HepG2 (cell line): ENCODE data around the gene SLC12A5. TPM values are rescaled to one million over a fixed set of nuclear protein-coding genes. Genes with fewer than 3 reads are reported as not detected.

ENCODE experiments used
- ADNP ChIP-seq: sonication (generic); formaldehyde crosslinking; IDR thresholded peaks from 2 replicates; pipeline ENCODE4 v1.4.0; 2020; ENCODE audit warnings: missing genetic modification reagents
- AGO2 ChIP-seq: fragments of 200-400 bp; formaldehyde crosslinking; optimal IDR thresholded peaks from 2 replicates; pipeline ENCODE3; 2017; ENCODE audit warnings: mild to moderate bottlenecking, low read depth, low read length, moderate library complexity
- ARHGAP35 ChIP-seq: sonication (generic); formaldehyde crosslinking; IDR thresholded peaks from 2 replicates; pipeline ENCODE4 v1.9.0; 2022; ENCODE audit warnings: mild to moderate bottlenecking, inconsistent platforms, moderate library complexity, missing genetic modification reagents, borderline replicate concordance
- ATAD3A ChIP-seq: sonication (generic); formaldehyde crosslinking; IDR thresholded peaks from 2 replicates; pipeline ENCODE4 v1.4.0; 2020; ENCODE audit warnings: missing genetic modification reagents
- CENPT ChIP-seq: sonication (generic); formaldehyde crosslinking; IDR thresholded peaks from 2 replicates; pipeline ENCODE4 v1.8.0; 2022; ENCODE audit warnings: low read depth, mild to moderate bottlenecking, moderate library complexity, missing genetic modification reagents
- GZF1 ChIP-seq: sonication (generic); formaldehyde crosslinking; IDR thresholded peaks from 2 replicates; pipeline ENCODE4 v1.5.1; 2020; ENCODE audit warnings: mild to moderate bottlenecking, missing genetic modification reagents
- IKZF5 ChIP-seq: IDR thresholded peaks from 2 replicates; pipeline ENCODE4 v1.6.1; 2018; ENCODE audit warnings: missing genetic modification reagents, mild to moderate bottlenecking, missing compliant biosample characterization
- JUND ChIP-seq: sonication (generic); formaldehyde crosslinking; IDR thresholded peaks from 2 replicates; pipeline ENCODE4 v1.8.0; 2022; ENCODE audit warnings: mild to moderate bottlenecking, missing genetic modification reagents
- KAT2B ChIP-seq: fragments of 150-350 bp; IDR thresholded peaks from 2 replicates; pipeline ENCODE4 v1.6.1; 2014; ENCODE audit warnings: low read depth, low read length, borderline replicate concordance
- KDM2A ChIP-seq: sonication (generic); formaldehyde crosslinking; IDR thresholded peaks from 2 replicates; pipeline ENCODE4 v1.4.0; 2020; ENCODE audit warnings: low read depth, missing genetic modification reagents, borderline replicate concordance
- MATR3 ChIP-seq: sonication (generic); formaldehyde crosslinking; IDR thresholded peaks from 2 replicates; pipeline ENCODE4 v1.4.0; 2020; ENCODE audit warnings: missing genetic modification reagents
- MED1 ChIP-seq: sonication (generic); formaldehyde crosslinking; IDR thresholded peaks from 2 replicates; pipeline ENCODE4 v1.4.0; 2020; ENCODE audit warnings: missing genetic modification reagents
- NFYB ChIP-seq: sonication (generic); formaldehyde crosslinking; IDR thresholded peaks from 2 replicates; pipeline ENCODE4 v1.4.0; 2020; ENCODE audit warnings: missing genetic modification reagents
- PAF1 ChIP-seq: IDR thresholded peaks from 2 replicates; pipeline ENCODE4 v1.6.1; 2016; ENCODE audit warnings: missing genetic modification reagents, missing compliant biosample characterization
- PTBP1 ChIP-seq: fragments of 200-400 bp; formaldehyde crosslinking; IDR thresholded peaks from 2 replicates; pipeline ENCODE4 v1.6.1; 2018; ENCODE audit warnings: low read length, low read depth; ENCODE audit not compliant: poor library complexity, severe bottlenecking
- SSRP1 ChIP-seq: IDR thresholded peaks from 2 replicates; pipeline ENCODE4 v1.6.1; 2016; ENCODE audit warnings: control low read depth
- TARDBP ChIP-seq: sonication (generic); formaldehyde crosslinking; IDR thresholded peaks from 2 replicates; pipeline ENCODE4 v1.8.0; 2022; ENCODE audit warnings: mild to moderate bottlenecking, missing genetic modification reagents
- U2AF1 ChIP-seq: fragments of 200-400 bp; formaldehyde crosslinking; optimal IDR thresholded peaks from 2 replicates; pipeline ENCODE3; 2017; ENCODE audit warnings: mild to moderate bottlenecking, low read depth, low read length
- ZFP41 ChIP-seq: sonication (generic); formaldehyde crosslinking; IDR thresholded peaks from 2 replicates; pipeline ENCODE4 v1.4.0; 2020; ENCODE audit warnings: mild to moderate bottlenecking, missing genetic modification reagents, borderline replicate concordance
- ZFP62 ChIP-seq: sonication (generic); formaldehyde crosslinking; IDR thresholded peaks from 2 replicates; pipeline ENCODE4 v1.4.0; 2020; ENCODE audit warnings: missing genetic modification reagents
- ZNF17 ChIP-seq: sonication (generic); formaldehyde crosslinking; IDR thresholded peaks from 2 replicates; pipeline ENCODE4 v1.5.0; 2020; ENCODE audit warnings: mild to moderate bottlenecking, missing genetic modification reagents
- ZNF33B ChIP-seq: sonication (generic); formaldehyde crosslinking; IDR thresholded peaks from 2 replicates; pipeline ENCODE4 v1.5.1; 2020; ENCODE audit warnings: mild to moderate bottlenecking, missing genetic modification reagents
- ZNF546 ChIP-seq: sonication (generic); formaldehyde crosslinking; conservative IDR thresholded peaks from 2 replicates; pipeline ENCODE4 v1.8.1; 2023; ENCODE audit warnings: mild to moderate bottlenecking, missing genetic modification reagents
- ZNF549 ChIP-seq: sonication (generic); formaldehyde crosslinking; IDR thresholded peaks from 2 replicates; pipeline ENCODE4 v1.5.0; 2020; ENCODE audit warnings: missing genetic modification reagents
- ZNF614 ChIP-seq: IDR thresholded peaks from 2 replicates; pipeline ENCODE4 v1.6.1; 2018; ENCODE audit warnings: missing biosample characterization, missing genetic modification reagents, inconsistent platforms, borderline replicate concordance
- ZNF652 ChIP-seq: IDR thresholded peaks from 2 replicates; pipeline ENCODE4 v1.6.1; 2016; ENCODE audit warnings: low read depth, borderline replicate concordance
- polyA plus RNA-seq, 8 experiments: library from polyadenylated mRNA; depleted of rRNA in 3 of 8; stranded (reverse) in 7 of 8; unstranded in 1 of 8; fragments of >200 nt; fragmentation: Illumina TruSeq in 4 of 8; extraction: Trizol in 4 of 8; gene quantifications; 2 replicates each; pipeline versions ENCODE4 v1.2.1 to v1.2.3, GENCODE V29; 2011 to 2016; ENCODE audit warnings: low read depth in 4 of 8, missing spikeins in 1 of 8, mixed read lengths in 1 of 8; ENCODE audit not compliant: insufficient read depth in 1 of 8
- total RNA-seq, 5 experiments: library from RNA; depleted of rRNA; stranded (reverse); fragments of >200 nt; fragmentation: Illumina TruSeq; extraction: Trizol; gene quantifications; 2 replicates each; pipeline ENCODE4 v1.2.3, GENCODE V29; 2016; ENCODE audit warnings: low read depth in 1 of 5
- TF ChIP-seq, protein P1 (sequence below): sonication (generic); formaldehyde crosslinking; IDR thresholded peaks from 2 replicates; pipeline ENCODE4 v1.8.0; 2023; ENCODE audit warnings: mild to moderate bottlenecking, missing genetic modification reagents
- TF ChIP-seq, protein P2 (sequence below), 2 experiments: IDR thresholded peaks; 2 replicates each; pipeline ENCODE4 v1.6.1; 2011 to 2012; ENCODE audit warnings: low read length in 2 of 2, borderline replicate concordance in 1 of 2, low read depth in 1 of 2, mild to moderate bottlenecking in 1 of 2, moderate library complexity in 1 of 2

Gene SLC12A5
- total and polyA plus RNA-seq, 2 of the 13 experiments (the other 11 are each of a cell fraction or from before 2014, with no cell fraction given) = 4.3 to 5.4 TPM

GRCh38 chr20:45987108-45987780 lies 41.8 kb upstream of the SLC12A5 start (continued):
- TF ChIP-seq ARHGAP35 (CRISPR knock-in tag) = no peak; the same call in 1 of the 2 replicates
- TF ChIP-seq ZNF17 (CRISPR knock-in tag) = no peak
- TF ChIP-seq ZFP62 = no peak
- TF ChIP-seq U2AF1 = no peak
- TF ChIP-seq ZNF652 (CRISPR knock-in tag) = no peak
- TF ChIP-seq ATAD3A (CRISPR knock-in tag) = no peak
- TF ChIP-seq, protein P1, sequence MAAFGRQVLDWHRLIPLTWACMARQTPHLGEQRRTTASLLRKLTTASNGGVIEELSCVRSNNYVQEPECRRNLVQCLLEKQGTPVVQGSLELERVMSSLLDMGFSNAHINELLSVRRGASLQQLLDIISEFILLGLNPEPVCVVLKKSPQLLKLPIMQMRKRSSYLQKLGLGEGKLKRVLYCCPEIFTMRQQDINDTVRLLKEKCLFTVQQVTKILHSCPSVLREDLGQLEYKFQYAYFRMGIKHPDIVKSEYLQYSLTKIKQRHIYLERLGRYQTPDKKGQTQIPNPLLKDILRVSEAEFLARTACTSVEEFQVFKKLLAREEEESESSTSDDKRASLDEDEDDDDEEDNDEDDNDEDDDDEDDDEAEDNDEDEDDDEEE (CRISPR knock-in tag) = no peak
- TF ChIP-seq ZNF33B (CRISPR knock-in tag) = peak; percentile 72; the same call in 1 of the 2 replicates
- no peak for TF ChIP-seq JUND (CRISPR knock-in tag)
- TF ChIP-seq PAF1 (CRISPR knock-in tag) = no peak
- no peak for TF ChIP-seq TARDBP (CRISPR knock-in tag)
- no peak for TF ChIP-seq IKZF5 (CRISPR knock-in tag)
- TF ChIP-seq ZNF546 (CRISPR knock-in tag) = no peak
- TF ChIP-seq, protein P2, sequence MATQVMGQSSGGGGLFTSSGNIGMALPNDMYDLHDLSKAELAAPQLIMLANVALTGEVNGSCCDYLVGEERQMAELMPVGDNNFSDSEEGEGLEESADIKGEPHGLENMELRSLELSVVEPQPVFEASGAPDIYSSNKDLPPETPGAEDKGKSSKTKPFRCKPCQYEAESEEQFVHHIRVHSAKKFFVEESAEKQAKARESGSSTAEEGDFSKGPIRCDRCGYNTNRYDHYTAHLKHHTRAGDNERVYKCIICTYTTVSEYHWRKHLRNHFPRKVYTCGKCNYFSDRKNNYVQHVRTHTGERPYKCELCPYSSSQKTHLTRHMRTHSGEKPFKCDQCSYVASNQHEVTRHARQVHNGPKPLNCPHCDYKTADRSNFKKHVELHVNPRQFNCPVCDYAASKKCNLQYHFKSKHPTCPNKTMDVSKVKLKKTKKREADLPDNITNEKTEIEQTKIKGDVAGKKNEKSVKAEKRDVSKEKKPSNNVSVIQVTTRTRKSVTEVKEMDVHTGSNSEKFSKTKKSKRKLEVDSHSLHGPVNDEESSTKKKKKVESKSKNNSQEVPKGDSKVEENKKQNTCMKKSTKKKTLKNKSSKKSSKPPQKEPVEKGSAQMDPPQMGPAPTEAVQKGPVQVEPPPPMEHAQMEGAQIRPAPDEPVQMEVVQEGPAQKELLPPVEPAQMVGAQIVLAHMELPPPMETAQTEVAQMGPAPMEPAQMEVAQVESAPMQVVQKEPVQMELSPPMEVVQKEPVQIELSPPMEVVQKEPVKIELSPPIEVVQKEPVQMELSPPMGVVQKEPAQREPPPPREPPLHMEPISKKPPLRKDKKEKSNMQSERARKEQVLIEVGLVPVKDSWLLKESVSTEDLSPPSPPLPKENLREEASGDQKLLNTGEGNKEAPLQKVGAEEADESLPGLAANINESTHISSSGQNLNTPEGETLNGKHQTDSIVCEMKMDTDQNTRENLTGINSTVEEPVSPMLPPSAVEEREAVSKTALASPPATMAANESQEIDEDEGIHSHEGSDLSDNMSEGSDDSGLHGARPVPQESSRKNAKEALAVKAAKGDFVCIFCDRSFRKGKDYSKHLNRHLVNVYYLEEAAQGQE (IDR thresholded peaks at IDR 0.05; ENCODE audit: borderline replicate concordance in 1 of 2, low read depth in 1 of 2, low read length in 2 of 2) = no peak; a peak in 1 of 4 replicates
- no peak for TF ChIP-seq KAT2B
- TF ChIP-seq GZF1 (CRISPR knock-in tag) = no peak
- no peak for TF ChIP-seq ZNF549 (CRISPR knock-in tag)
- no peak for TF ChIP-seq CENPT (CRISPR knock-in tag)
- no peak for TF ChIP-seq MATR3
- no peak for TF ChIP-seq AGO2
- TF ChIP-seq PTBP1 = no peak
- no peak for TF ChIP-seq MED1 (CRISPR knock-in tag)
- 0 out of 2 replicates have a peak, but pooled peaks have one; percentile 29 for TF ChIP-seq ZNF614 (CRISPR knock-in tag)
- no peak for TF ChIP-seq SSRP1 (CRISPR knock-in tag)
- no peak for TF ChIP-seq ZFP41 (CRISPR knock-in tag)
- TF ChIP-seq ADNP (CRISPR knock-in tag) = no peak
- no peak for TF ChIP-seq NFYB
- peak; percentile 54; the same call in 1 of the 2 replicates for TF ChIP-seq KDM2A (CRISPR knock-in tag)
